HepG2 (cell line): ENCODE results near the gene GOT2. TPM values are rescaled to one million over a fixed set of nuclear protein-coding genes. Genes with fewer than 3 reads are reported as not detected.
A peak's percentile ranks its signal among the peaks of the same experiment; 100 is the strongest.

Experiments used
- ASH2L ChIP-seq: fragments of 300-600, 200-600 bp; sonication (generic); IDR thresholded peaks from 2 replicates; pipeline ENCODE4 v1.7.0; 2017; ENCODE audit warnings: low read depth, mild to moderate bottlenecking, moderate library complexity, mixed read lengths, low read length; ENCODE audit not compliant: insufficient read length
- ATM ChIP-seq: fragments of 450-650 bp; IDR thresholded peaks from 2 replicates; pipeline ENCODE4 v1.7.1; 2017; ENCODE audit warnings: mild to moderate bottlenecking, borderline replicate concordance
- BRCA1 ChIP-seq: sonication (generic); formaldehyde crosslinking; IDR thresholded peaks from 2 replicates; pipeline ENCODE4 v1.4.0; 2020; ENCODE audit warnings: missing genetic modification reagents
- ELF3 ChIP-seq: IDR thresholded peaks from 2 replicates; pipeline ENCODE4 v1.6.1; 2016; ENCODE audit warnings: missing genetic modification reagents, missing compliant biosample characterization
- FOXP1 ChIP-seq, 2 experiments: fragments of 450-650 bp in 1 of 2; IDR thresholded peaks; 2 replicates each; pipeline ENCODE4 v1.6.1; 2017 to 2018; ENCODE audit warnings: antibody characterized with exemption in 1 of 2
- HDAC6 ChIP-seq: fragments of 200-600 bp; sonication (generic); IDR thresholded peaks from 2 replicates; pipeline ENCODE4 v1.7.0; 2017; ENCODE audit warnings: mild to moderate bottlenecking, antibody characterized with exemption, low read length, low read depth
- HNRNPH1 ChIP-seq: fragments of 200-400 bp; formaldehyde crosslinking; optimal IDR thresholded peaks from 2 replicates; pipeline ENCODE3; 2017; ENCODE audit warnings: mild to moderate bottlenecking, low read depth, low read length
- IRF2 ChIP-seq: IDR thresholded peaks from 2 replicates; pipeline ENCODE4 v1.6.1; 2018; ENCODE audit warnings: missing genetic modification reagents, missing compliant biosample characterization
- REXO4 ChIP-seq: sonication (generic); formaldehyde crosslinking; IDR thresholded peaks from 2 replicates; pipeline ENCODE4 v1.8.0; 2022; ENCODE audit warnings: missing genetic modification reagents, mild to moderate bottlenecking, borderline replicate concordance
- SMYD3 ChIP-seq: sonication (generic); formaldehyde crosslinking; IDR thresholded peaks from 2 replicates; pipeline ENCODE4 v1.8.1; 2023; ENCODE audit warnings: mild to moderate bottlenecking, missing genetic modification reagents
- SOX6 ChIP-seq, 2 experiments: fragments of 450-650 bp in 1 of 2; sonication (generic) in 1 of 2; formaldehyde crosslinking in 1 of 2; IDR thresholded peaks; 2 replicates each; pipeline versions ENCODE4 v1.4.0 to v1.6.1; 2017 to 2020; ENCODE audit warnings: antibody characterized with exemption in 1 of 2, mild to moderate bottlenecking in 1 of 2, missing genetic modification reagents in 1 of 2
- SSRP1 ChIP-seq: IDR thresholded peaks from 2 replicates; pipeline ENCODE4 v1.6.1; 2016; ENCODE audit warnings: control low read depth
- TAF15 ChIP-seq: fragments of 200-400 bp; formaldehyde crosslinking; IDR thresholded peaks from one replicate; pipeline ENCODE4 v1.6.1; 2018; ENCODE audit warnings: mild to moderate bottlenecking, low read depth, low read length; ENCODE audit not compliant: poor library complexity, severe bottlenecking
- TARDBP ChIP-seq: sonication (generic); formaldehyde crosslinking; IDR thresholded peaks from 2 replicates; pipeline ENCODE4 v1.8.0; 2022; ENCODE audit warnings: mild to moderate bottlenecking, missing genetic modification reagents
- TBX2 ChIP-seq: sonication (generic); formaldehyde crosslinking; IDR thresholded peaks from 2 replicates; pipeline ENCODE4 v1.5.0; 2020; ENCODE audit warnings: missing genetic modification reagents, mild to moderate bottlenecking, borderline replicate concordance
- ZC3H13 ChIP-seq: sonication (generic); formaldehyde crosslinking; IDR thresholded peaks from 2 replicates; pipeline ENCODE4 v1.8.1; 2023; ENCODE audit warnings: mild to moderate bottlenecking, missing genetic modification reagents, moderate library complexity
- ZFP1 ChIP-seq: IDR thresholded peaks from 2 replicates; pipeline ENCODE4 v1.6.1; 2016
- ZMYM4 ChIP-seq: sonication (generic); formaldehyde crosslinking; IDR thresholded peaks from 2 replicates; pipeline ENCODE4 v1.8.1; 2023; ENCODE audit warnings: mild to moderate bottlenecking, missing genetic modification reagents
- ZNF282 ChIP-seq: fragments of 450-650 bp; IDR thresholded peaks from 2 replicates; pipeline ENCODE4 v1.6.1; 2018; ENCODE audit not compliant: partially characterized antibody
- ZNF292 ChIP-seq: sonication (generic); formaldehyde crosslinking; IDR thresholded peaks from 2 replicates; pipeline ENCODE4 v1.8.1; 2022; ENCODE audit warnings: mild to moderate bottlenecking, low read depth, missing genetic modification reagents, borderline replicate concordance
- ZNF430 ChIP-seq: sonication (generic); formaldehyde crosslinking; IDR thresholded peaks from 2 replicates; pipeline ENCODE4 v1.9.0; 2021; ENCODE audit warnings: mild to moderate bottlenecking, missing genetic modification reagents
- ZNF446 ChIP-seq: sonication (generic); formaldehyde crosslinking; IDR thresholded peaks from 2 replicates; pipeline ENCODE4 v1.5.0; 2020; ENCODE audit warnings: mild to moderate bottlenecking, missing genetic modification reagents
- ZNF629 ChIP-seq: sonication (generic); formaldehyde crosslinking; conservative IDR thresholded peaks from 2 replicates; pipeline ENCODE4 v1.5.0; 2020; ENCODE audit warnings: missing genetic modification reagents
- ZNF709 ChIP-seq: sonication (generic); formaldehyde crosslinking; IDR thresholded peaks from 2 replicates; pipeline ENCODE4 v1.5.0; 2020; ENCODE audit warnings: mild to moderate bottlenecking, missing genetic modification reagents
- polyA plus RNA-seq, 8 experiments: library from polyadenylated mRNA; depleted of rRNA in 3 of 8; stranded (reverse) in 7 of 8; unstranded in 1 of 8; fragments of >200 nt; fragmentation: Illumina TruSeq in 4 of 8; extraction: Trizol in 4 of 8; gene quantifications; 2 replicates each; pipeline versions ENCODE4 v1.2.1 to v1.2.3, GENCODE V29; 2011 to 2016; ENCODE audit warnings: low read depth in 4 of 8, missing spikeins in 1 of 8, mixed read lengths in 1 of 8; ENCODE audit not compliant: insufficient read depth in 1 of 8
- total RNA-seq, 5 experiments: library from RNA; depleted of rRNA; stranded (reverse); fragments of >200 nt; fragmentation: Illumina TruSeq; extraction: Trizol; gene quantifications; 2 replicates each; pipeline ENCODE4 v1.2.3, GENCODE V29; 2016; ENCODE audit warnings: low read depth in 1 of 5
- TF ChIP-seq, protein P1 (sequence below), 2 experiments: sonication (generic) in 1 of 2; formaldehyde crosslinking in 1 of 2; IDR thresholded peaks; 2 replicates each; pipeline versions ENCODE4 v1.5.1 to v1.6.1; 2011 to 2020; ENCODE audit warnings: borderline replicate concordance in 1 of 2, low read depth in 1 of 2, low read length in 1 of 2, mild to moderate bottlenecking in 1 of 2, missing genetic modification reagents in 1 of 2, moderate library complexity in 1 of 2
- TF ChIP-seq, protein P2 (sequence below): sonication (generic); formaldehyde crosslinking; IDR thresholded peaks from 2 replicates; pipeline ENCODE4 v1.4.0; 2020; ENCODE audit warnings: mild to moderate bottlenecking, missing genetic modification reagents
- TF ChIP-seq, protein P3 (sequence below): sonication (generic); formaldehyde crosslinking; IDR thresholded peaks from 2 replicates; pipeline ENCODE4 v1.4.0; 2020; ENCODE audit warnings: missing genetic modification reagents

Gene GOT2
- total and polyA plus RNA-seq, 2 of the 13 experiments (the other 11 are each of a cell fraction or from before 2014, with no cell fraction given) = 32.6 to 121 TPM

DNA sequence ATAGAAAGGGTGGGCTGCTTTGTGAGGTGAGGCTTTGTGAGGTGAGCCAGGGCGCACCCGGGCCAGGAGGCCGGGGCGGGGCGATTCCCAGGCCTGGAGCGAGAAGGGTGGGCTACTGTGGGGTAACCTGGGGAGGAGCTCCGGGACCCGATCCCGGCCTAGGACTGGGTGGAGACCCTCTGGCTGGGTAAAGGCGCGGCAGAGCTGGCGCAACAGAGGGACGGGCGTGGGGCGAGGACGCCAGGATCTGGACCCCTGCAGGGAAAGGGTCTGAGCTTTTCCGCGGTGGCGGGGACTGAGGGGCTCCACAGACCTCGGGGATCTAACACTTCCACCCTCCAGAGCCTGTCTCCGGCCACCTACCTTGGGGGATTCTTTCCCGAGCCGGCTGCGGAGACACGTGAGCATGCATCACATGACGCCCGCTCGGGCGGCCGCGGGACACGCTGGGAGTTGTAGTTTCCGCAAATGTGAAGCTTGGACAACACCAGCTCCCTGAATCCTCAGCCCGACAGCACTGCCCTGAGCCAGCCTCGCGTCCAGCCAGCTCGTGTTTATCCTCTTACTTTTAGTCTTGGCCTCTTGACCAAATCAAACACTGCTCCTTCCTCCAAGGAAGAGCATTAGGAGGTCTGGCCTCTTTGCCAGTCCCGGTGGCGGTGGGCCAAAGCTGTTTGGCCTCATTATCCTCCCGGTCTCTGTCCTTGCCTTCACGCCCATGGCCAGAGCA, 49.6 kb downstream of the GOT2 start, which contains the start of gene SLC38A7 (continued):
- TF ChIP-seq ZNF430 (peak; percentile 53; the same call in 1 of the 2 replicates), ASH2L (peak; percentile 69), FOXP1 (IDR thresholded peaks at IDR 0.05) (no peak), FOXP1 (CRISPR knock-in tag; IDR thresholded peaks at IDR 0.05) (peak; percentile 15; the same call in 1 of the 2 replicates), HNRNPH1 (no peak), IRF2 (CRISPR knock-in tag) (peak; percentile 91), BRCA1 (CRISPR knock-in tag) (0 out of 2 replicates have a peak, but pooled peaks have one; percentile 77), REXO4 (CRISPR knock-in tag) (no peak), ZNF282 (no peak), ZMYM4 (CRISPR knock-in tag) (peak; percentile 64; the same call in 1 of the 2 replicates), HDAC6 (no peak), ZFP1 (CRISPR knock-in tag) (no peak), TBX2 (peak; percentile 66; the same call in 1 of the 2 replicates), TAF15 (no peak), ZNF292 (CRISPR knock-in tag) (peak; percentile 39; the same call in 1 of the 2 replicates), ZNF446 (CRISPR knock-in tag) (no peak), SOX6 (IDR thresholded peaks at IDR 0.05) (no peak), SOX6 (CRISPR knock-in tag; IDR thresholded peaks at IDR 0.05) (peak; percentile 12; the same call in 1 of the 2 replicates), SMYD3 (CRISPR knock-in tag) (no peak), ZC3H13 (no peak), ELF3 (CRISPR knock-in tag) (no peak; the same call in 1 of the 2 replicates), ATM (no peak), ZNF709 (CRISPR knock-in tag) (no peak), SSRP1 (CRISPR knock-in tag) (no peak), ZNF629 (0 out of 2 replicates have a peak, but pooled peaks have one; percentile 27), TARDBP (CRISPR knock-in tag) (peak; percentile 93)
- TF ChIP-seq, protein P1, sequence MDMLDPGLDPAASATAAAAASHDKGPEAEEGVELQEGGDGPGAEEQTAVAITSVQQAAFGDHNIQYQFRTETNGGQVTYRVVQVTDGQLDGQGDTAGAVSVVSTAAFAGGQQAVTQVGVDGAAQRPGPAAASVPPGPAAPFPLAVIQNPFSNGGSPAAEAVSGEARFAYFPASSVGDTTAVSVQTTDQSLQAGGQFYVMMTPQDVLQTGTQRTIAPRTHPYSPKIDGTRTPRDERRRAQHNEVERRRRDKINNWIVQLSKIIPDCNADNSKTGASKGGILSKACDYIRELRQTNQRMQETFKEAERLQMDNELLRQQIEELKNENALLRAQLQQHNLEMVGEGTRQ (IDR thresholded peaks at IDR 0.05; ENCODE audit: low read depth, low read length) = peak; percentile 100
- TF ChIP-seq, protein P1 (CRISPR knock-in tag; IDR thresholded peaks at IDR 0.05; ENCODE audit: borderline replicate concordance) = peak; percentile 100; the same call in 1 of the 2 replicates
- TF ChIP-seq, protein P2, sequence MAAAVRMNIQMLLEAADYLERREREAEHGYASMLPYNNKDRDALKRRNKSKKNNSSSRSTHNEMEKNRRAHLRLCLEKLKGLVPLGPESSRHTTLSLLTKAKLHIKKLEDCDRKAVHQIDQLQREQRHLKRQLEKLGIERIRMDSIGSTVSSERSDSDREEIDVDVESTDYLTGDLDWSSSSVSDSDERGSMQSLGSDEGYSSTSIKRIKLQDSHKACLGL (CRISPR knock-in tag) = peak; percentile 84; the same call in 1 of the 2 replicates
- TF ChIP-seq, protein P3, sequence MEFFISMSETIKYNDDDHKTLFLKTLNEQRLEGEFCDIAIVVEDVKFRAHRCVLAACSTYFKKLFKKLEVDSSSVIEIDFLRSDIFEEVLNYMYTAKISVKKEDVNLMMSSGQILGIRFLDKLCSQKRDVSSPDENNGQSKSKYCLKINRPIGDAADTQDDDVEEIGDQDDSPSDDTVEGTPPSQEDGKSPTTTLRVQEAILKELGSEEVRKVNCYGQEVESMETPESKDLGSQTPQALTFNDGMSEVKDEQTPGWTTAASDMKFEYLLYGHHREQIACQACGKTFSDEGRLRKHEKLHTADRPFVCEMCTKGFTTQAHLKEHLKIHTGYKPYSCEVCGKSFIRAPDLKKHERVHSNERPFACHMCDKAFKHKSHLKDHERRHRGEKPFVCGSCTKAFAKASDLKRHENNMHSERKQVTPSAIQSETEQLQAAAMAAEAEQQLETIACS = no peak
